ENCODE results near the gene CIAO1. TPM values are rescaled to one million over a fixed set of nuclear protein-coding genes. Genes with fewer than 3 reads are reported as not detected.

The CIAO1 gene
- total and polyA plus RNA-seq, 2 of the 4 experiments (the other 2 are of a cell fraction), result 81.1 to 94.3 TPM

DNA sequence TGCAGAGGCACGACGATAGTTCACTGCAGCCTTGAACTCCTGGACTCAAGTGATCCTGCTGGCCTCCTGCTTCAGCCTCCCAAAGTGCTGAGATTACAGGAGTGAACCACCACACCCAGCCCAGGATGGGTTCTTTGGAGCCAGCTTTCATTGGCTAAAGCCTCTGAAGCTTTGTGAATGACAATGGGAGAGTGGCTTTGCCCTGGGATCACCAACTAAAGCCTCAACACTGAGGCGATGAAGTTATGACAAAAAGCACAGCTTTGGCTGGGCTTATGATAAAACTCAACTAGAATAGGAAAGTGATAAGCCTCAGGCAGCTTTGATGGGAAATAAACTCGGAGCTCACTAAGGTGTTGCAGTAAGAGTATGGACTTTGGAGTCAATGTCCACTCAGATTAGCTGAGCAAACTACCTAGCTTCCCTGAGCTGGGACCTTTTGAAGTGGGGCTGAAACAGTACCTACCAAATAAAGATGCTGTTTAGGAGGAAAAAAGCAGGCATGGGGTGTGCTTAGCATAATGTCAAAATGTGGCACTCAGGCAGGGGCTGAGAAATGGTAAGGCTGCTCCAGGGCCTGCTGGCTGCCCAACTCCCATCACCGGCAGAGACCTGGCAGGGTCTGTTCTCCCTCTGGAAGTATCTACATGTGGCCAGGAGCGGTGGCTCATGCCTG lies 4.6 kb upstream of the CIAO1 start:
- Histone ChIP-seq H4K20me1 (ENCODE audit: insufficient read depth, low read length) (peaks cover 63% of the 10 kb centered on the region), H3K4me2 (ENCODE audit: low read depth, low read length) (no peak overlapping the region), H2AK5ac (ENCODE audit: low read depth, low read length) (peak overlapping the region; percentile 24; the same call in 1 of the 2 replicates), H2BK15ac (ENCODE audit: low read depth, low read length) (no peak overlapping the region), H3K9me3 (ENCODE audit: control insufficient read depth, insufficient read depth, low read length) (no peaks in the 10 kb centered on the region), H3K23ac (ENCODE audit: low read depth, low read length) (peak overlapping the region; percentile 1; the same call in 1 of the 2 replicates), H2BK120ac (ENCODE audit: low read depth, low read length) (peak overlapping the region; percentile 62; the same call in 1 of the 2 replicates), H4K8ac (ENCODE audit: low read depth in 2 of 2, low read length in 2 of 2) (peak overlapping the region in 1 of 2 experiments; percentile 48; a peak in 1 of 4 replicates), H2AFZ (replicated peaks; ENCODE audit: low read length, poor library complexity) (no peak overlapping the region), H4K91ac (ENCODE audit: insufficient read depth, low read depth, low read length) (no peak overlapping the region), H3K9ac (ENCODE audit: low read depth, low read length) (no peak overlapping the region), H3K79me1 (ENCODE audit: low read depth in 1 of 2, low read length in 2 of 2) (peaks cover 37 to 76% of the 10 kb centered on the region in 2 experiments), H3K4me3 (ENCODE audit: insufficient read depth, low read depth, low read length) (no peak overlapping the region), H3K36me3 (ENCODE audit: control insufficient read depth, insufficient read depth, low read length) (peaks cover 5% of the 10 kb centered on the region), H3K27me3 (ENCODE audit: control insufficient read depth, insufficient read depth, low read length) (no peaks in the 10 kb centered on the region), H3K4me1 (ENCODE audit: control insufficient read depth, insufficient read depth, low read length) (peaks cover 26% of the 10 kb centered on the region), H2BK20ac (ENCODE audit: low read depth, low read length) (no peak overlapping the region), H3K27ac (ENCODE audit: insufficient read depth, low read length) (peak overlapping the region; percentile 52; the same call in 1 of the 2 replicates), H4K5ac (ENCODE audit: low read depth, low read length) (no peak overlapping the region), H3K56ac (ENCODE audit: extremely low read depth, insufficient read depth, low read length) (no peak overlapping the region), H2BK5ac (ENCODE audit: low read depth, low read length, poor library complexity, severe bottlenecking) (peak overlapping the region; percentile 9), H3K14ac (replicated peaks; ENCODE audit: low read depth, low read length) (no peak overlapping the region), H3K9me1 (ENCODE audit: insufficient read depth, low read length) (peaks cover 30% of the 10 kb centered on the region), H2AK9ac (replicated peaks; ENCODE audit: low read depth, low read length, poor library complexity) (no peak overlapping the region), H3K4ac (ENCODE audit: low read depth, low read length) (peak overlapping the region; percentile 76), H3K18ac (ENCODE audit: low read depth, low read length) (no peak overlapping the region)
- ChIA-PET CTCF (interaction anchor here (1.0 to 1.7 kb wide), 4 partner anchors 87 to 269 kb away, joined by 4 to 7 read pairs (median 5); no protein-coding TSS in a partner anchor), POLR2A (ENCODE audit: unreplicated experiment) (no interaction called here)
- no TSS peak for BruUV-seq (replicated peaks)
- ATAC-seq (ENCODE audit: low read depth) (no peak), DNase-seq (no peak)
- 100% methylated on average over 3 of the region's 6 CpGs; no CpG with 5 or more reads in 1 of the 2 experiments for WGBS, 2 experiments (ENCODE audit: extremely low coverage in 2 of 2, insufficient read length in 1 of 2)
- dilution Hi-C loops (cut with HindIII; ENCODE audit: low sequenced_read_pairs, unreplicated experiment) (no loop called here), intact Hi-C loops (cut with micrococcal nuclease) (no loop called here), in situ Hi-C loops (cut with MboI; ENCODE audit: low sequenced_read_pairs) (loop anchor here (10.0 to 25.0 kb wide), 2 partner anchors 127 to 249 kb away; partner anchors contain the start of gene ASTL)
- TF ChIP-seq SMC3 (IDR thresholded peaks at IDR 0.05; ENCODE audit: low read depth, low read length) (no peak), FOS (IDR thresholded peaks at IDR 0.05; ENCODE audit: low read depth, low read length) (no peak), RAD21 (IDR thresholded peaks at IDR 0.05; ENCODE audit: low read length) (no peak), POLR2A (IDR thresholded peaks at IDR 0.05; ENCODE audit: low read depth, low read length) (no peak)
- TF ChIP-seq, protein P1, sequence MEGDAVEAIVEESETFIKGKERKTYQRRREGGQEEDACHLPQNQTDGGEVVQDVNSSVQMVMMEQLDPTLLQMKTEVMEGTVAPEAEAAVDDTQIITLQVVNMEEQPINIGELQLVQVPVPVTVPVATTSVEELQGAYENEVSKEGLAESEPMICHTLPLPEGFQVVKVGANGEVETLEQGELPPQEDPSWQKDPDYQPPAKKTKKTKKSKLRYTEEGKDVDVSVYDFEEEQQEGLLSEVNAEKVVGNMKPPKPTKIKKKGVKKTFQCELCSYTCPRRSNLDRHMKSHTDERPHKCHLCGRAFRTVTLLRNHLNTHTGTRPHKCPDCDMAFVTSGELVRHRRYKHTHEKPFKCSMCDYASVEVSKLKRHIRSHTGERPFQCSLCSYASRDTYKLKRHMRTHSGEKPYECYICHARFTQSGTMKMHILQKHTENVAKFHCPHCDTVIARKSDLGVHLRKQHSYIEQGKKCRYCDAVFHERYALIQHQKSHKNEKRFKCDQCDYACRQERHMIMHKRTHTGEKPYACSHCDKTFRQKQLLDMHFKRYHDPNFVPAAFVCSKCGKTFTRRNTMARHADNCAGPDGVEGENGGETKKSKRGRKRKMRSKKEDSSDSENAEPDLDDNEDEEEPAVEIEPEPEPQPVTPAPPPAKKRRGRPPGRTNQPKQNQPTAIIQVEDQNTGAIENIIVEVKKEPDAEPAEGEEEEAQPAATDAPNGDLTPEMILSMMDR (conservative IDR thresholded peaks at IDR 0.05; ENCODE audit: low read depth, low read length), result no peak

All from IMR-90 (cell line).